Measurements from ENCODE around the gene FKBP2.

DNA sequence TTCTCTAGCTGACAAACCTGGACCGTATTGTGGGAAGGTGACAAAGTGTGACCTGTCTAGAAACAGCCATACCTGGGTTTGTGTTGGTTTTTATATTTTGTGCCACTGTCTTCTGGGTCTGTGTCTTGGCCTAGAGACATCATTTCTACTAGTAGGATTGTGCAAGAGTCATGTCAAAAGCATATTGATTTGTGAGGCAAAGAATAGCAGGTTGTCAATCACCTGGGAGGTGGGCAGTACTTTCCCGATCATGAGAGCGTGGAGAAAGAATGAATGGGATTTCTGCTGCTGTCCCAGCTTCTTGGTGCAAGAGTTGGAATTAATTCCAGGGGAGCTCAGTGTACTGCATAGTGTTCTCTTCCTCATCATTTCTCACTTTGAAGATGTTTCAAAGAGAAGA is 39.4 kb upstream of the FKBP2 start:
- TF ChIP-seq, protein P1, sequence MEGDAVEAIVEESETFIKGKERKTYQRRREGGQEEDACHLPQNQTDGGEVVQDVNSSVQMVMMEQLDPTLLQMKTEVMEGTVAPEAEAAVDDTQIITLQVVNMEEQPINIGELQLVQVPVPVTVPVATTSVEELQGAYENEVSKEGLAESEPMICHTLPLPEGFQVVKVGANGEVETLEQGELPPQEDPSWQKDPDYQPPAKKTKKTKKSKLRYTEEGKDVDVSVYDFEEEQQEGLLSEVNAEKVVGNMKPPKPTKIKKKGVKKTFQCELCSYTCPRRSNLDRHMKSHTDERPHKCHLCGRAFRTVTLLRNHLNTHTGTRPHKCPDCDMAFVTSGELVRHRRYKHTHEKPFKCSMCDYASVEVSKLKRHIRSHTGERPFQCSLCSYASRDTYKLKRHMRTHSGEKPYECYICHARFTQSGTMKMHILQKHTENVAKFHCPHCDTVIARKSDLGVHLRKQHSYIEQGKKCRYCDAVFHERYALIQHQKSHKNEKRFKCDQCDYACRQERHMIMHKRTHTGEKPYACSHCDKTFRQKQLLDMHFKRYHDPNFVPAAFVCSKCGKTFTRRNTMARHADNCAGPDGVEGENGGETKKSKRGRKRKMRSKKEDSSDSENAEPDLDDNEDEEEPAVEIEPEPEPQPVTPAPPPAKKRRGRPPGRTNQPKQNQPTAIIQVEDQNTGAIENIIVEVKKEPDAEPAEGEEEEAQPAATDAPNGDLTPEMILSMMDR (optimal IDR thresholded peaks at IDR 0.05 in 1 of 3, IDR thresholded peaks at IDR 0.05 in 1 of 3, conservative IDR thresholded peaks at IDR 0.05 in 1 of 3; ENCODE audit: extremely low read depth in 1 of 3, insufficient read depth in 2 of 3, low read length in 3 of 3): no peak
- TF ChIP-seq EZH2 (IDR thresholded peaks at IDR 0.05; ENCODE audit: low read length): no peak

All from keratinocyte (primary cell).